Measurements from ENCODE around the gene SAPCD2.
"Not testable (repeated sequence)": the region's sequence is repeated elsewhere in the genome, so short reads cannot be mapped to it uniquely, and the experiment has no call there.

Gene SAPCD2

DNA sequence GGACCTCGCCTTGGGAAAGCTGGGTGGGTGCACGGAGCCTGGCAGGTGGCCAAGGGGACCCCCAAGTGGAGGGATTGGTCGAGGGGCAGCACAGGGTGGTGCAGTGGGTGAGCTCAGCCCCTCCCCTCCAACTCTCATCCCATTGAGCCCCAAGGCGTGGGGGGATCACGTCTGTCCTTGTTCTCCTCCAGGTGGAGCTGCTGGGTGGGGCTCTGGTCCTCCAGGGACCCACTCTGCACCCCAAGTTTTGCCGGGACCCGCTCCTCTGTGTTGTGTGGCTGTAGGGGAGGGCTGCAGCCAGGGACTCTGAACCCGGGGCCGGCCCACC, 34.9 kb downstream of the SAPCD2 start:
- TF ChIP-seq CTCF (IDR thresholded peaks at IDR 0.05; ENCODE audit: unreplicated experiment in 3 of 3) = peak in 2 of 3 experiments; percentile 18 to 42
- H3K9me3 Mint-ChIP-seq = no peaks in the 10 kb centered on the region
- no peaks in the 10 kb centered on the region for H3K36me3 Mint-ChIP-seq (ENCODE audit: low read depth)
- H3K27me3 Mint-ChIP-seq (ENCODE audit: low read depth) = peaks cover 3% of the 10 kb centered on the region
- no peaks in the 10 kb centered on the region for H3K4me1 Mint-ChIP-seq
- no peak overlapping the region for H3K27ac Mint-ChIP-seq
- H3K4me3 Mint-ChIP-seq = no peak overlapping the region

GRCh38 chr9:137034709-137035506, 35.4 kb downstream of the SAPCD2 start:
- peak; percentile 79 to 86 (median 84) for TF ChIP-seq CTCF (IDR thresholded peaks at IDR 0.05; ENCODE audit: unreplicated experiment in 3 of 3)
- peaks cover 3% of the 10 kb centered on the region for H3K27me3 Mint-ChIP-seq (ENCODE audit: low read depth)
- no peaks in the 10 kb centered on the region for H3K9me3 Mint-ChIP-seq
- H3K4me1 Mint-ChIP-seq = no peaks in the 10 kb centered on the region
- no peaks in the 10 kb centered on the region for H3K36me3 Mint-ChIP-seq (ENCODE audit: low read depth)
- H3K27ac Mint-ChIP-seq = no peak overlapping the region
- no peak overlapping the region for H3K4me3 Mint-ChIP-seq

- no peak for TF ChIP-seq CTCF (IDR thresholded peaks at IDR 0.05; ENCODE audit: unreplicated experiment in 3 of 3)
- Mint-ChIP-seq H3K9me3 (no peaks in the 10 kb centered on the region), H3K4me3 (no peak overlapping the region), H3K4me1 (no peaks in the 10 kb centered on the region), H3K36me3 (ENCODE audit: low read depth) (no peaks in the 10 kb centered on the region), H3K27ac (no peak overlapping the region), H3K27me3 (ENCODE audit: low read depth) (peaks cover 3% of the 10 kb centered on the region)
These were observed 36.2 kb downstream of the SAPCD2 start for GRCh38 chr9:137034039-137034708.

DNA sequence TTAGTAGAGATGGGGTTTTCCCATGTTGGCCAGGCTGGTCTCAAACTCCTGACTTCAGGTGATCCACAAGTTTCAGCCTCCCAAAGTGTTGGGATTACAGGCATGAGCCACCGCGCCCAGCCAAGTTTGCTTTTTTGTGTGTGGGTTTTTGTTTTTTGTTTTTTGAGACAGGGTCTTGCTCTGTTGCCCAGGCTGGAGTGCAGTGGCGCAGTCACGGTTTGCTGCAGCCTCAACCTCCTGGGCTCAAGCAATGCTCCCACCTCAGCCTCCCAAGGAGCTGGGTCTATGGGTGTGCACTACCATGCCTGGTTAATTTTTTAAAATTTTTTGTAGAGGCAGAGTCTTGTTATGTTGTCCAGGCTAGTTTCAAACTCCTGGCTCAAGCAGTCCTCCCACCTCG, 36.9 kb downstream of the SAPCD2 start:
- not testable (repeated sequence) for H3K9me3 Mint-ChIP-seq; H3K4me3 Mint-ChIP-seq; H3K4me1 Mint-ChIP-seq; H3K36me3 Mint-ChIP-seq (ENCODE audit: low read depth); H3K27me3 Mint-ChIP-seq (ENCODE audit: low read depth); H3K27ac Mint-ChIP-seq

GRCh38 chr9:137032858-137033257, 37.5 kb downstream of the SAPCD2 start:
- peaks cover 3% of the 10 kb centered on the region for H3K27me3 Mint-ChIP-seq (ENCODE audit: low read depth)
- H3K4me3 Mint-ChIP-seq = no peak overlapping the region
- H3K27ac Mint-ChIP-seq = no peak overlapping the region
- H3K4me1 Mint-ChIP-seq = no peaks in the 10 kb centered on the region
- no peaks in the 10 kb centered on the region for H3K9me3 Mint-ChIP-seq
- no peak for TF ChIP-seq CTCF (IDR thresholded peaks at IDR 0.05; ENCODE audit: unreplicated experiment in 3 of 3)
- H3K36me3 Mint-ChIP-seq (ENCODE audit: low read depth) = no peaks in the 10 kb centered on the region

GRCh38 chr9:137031904-137032640, 38.3 kb downstream of the SAPCD2 start, which contains the start of gene FUT7:
FUT7 (minus strand) TSS chr9:137032088; CDS start chr9:137031991, 97 bp downstream.
- Mint-ChIP-seq H3K27ac (no peak within 1 kb of the TSS), H3K9me3 (no peaks in the 10 kb centered on the region), H3K4me3 (no peak within 1 kb of the TSS), H3K36me3 (ENCODE audit: low read depth) (no peaks in the 10 kb centered on the region), H3K4me1 (no peaks in the 10 kb centered on the region), H3K27me3 (ENCODE audit: low read depth) (peaks cover 3% of the 10 kb centered on the region)
- no peak for TF ChIP-seq CTCF (IDR thresholded peaks at IDR 0.05; ENCODE audit: unreplicated experiment in 3 of 3)
